DOHH2 (cell line): ENCODE results near the gene IGFBP2.

Source experiments
- CTCF ChIP-seq: fragments of 200-600 bp; sonication (generic); IDR thresholded peaks from one replicate; pipeline ENCODE4 v1.5.1; 2014; ENCODE audit warnings: antibody characterized with exemption, mild to moderate bottlenecking, low read depth, low read length; ENCODE audit not compliant: poor library complexity, severe bottlenecking
- EZH2phosphoT487 ChIP-seq: fragments of 200-600 bp; sonication (generic); IDR thresholded peaks from 2 replicates; pipeline ENCODE4 v1.6.1; 2017; ENCODE audit warnings: borderline replicate concordance, mild to moderate bottlenecking, antibody characterized with exemption, low read length, moderate library complexity, mixed read lengths

GRCh38 chr2:216643986-216644659, 10.9 kb downstream of the IGFBP2 start:
- TF ChIP-seq CTCF = no peak
- TF ChIP-seq EZH2phosphoT487 = no peak
